Kidney (tissue), 14 donors: ENCODE results near the gene RTKN2. TPM values are rescaled to one million over a fixed set of nuclear protein-coding genes. Genes with fewer than 3 reads are reported as not detected.

Experiments
- DNase-seq, 5 donors: peaks; one replicate each; pipeline ENCODE4 v3.0.0-alpha.2; 2013 to 2020
- FAIRE-seq: peaks from 2 replicates; lab custom pipeline; 2012; peaks lifted over from hg19 to GRCh38; lab: Jason Lieb, UNC
- H3K27ac ChIP-seq, 2 donors: one replicate each; pipeline ENCODE4 v1.7.0; 2013; ENCODE audit warnings: low read depth in 2 of 2, low read length in 2 of 2, inconsistent platforms in 1 of 2
- H3K27me3 ChIP-seq: one replicate; pipeline ENCODE4 v1.7.1; 2013; ENCODE audit warnings: low read length, inconsistent platforms; ENCODE audit not compliant: control insufficient read depth, insufficient read depth
- H3K36me3 ChIP-seq, 3 donors: one replicate each; pipeline versions ENCODE4 v1.7.0 to v1.7.1; 2013; ENCODE audit warnings: low read length in 3 of 3, control low read depth in 1 of 3, inconsistent platforms in 1 of 3; ENCODE audit not compliant: insufficient read depth in 3 of 3, control insufficient read depth in 2 of 3
- H3K4me1 ChIP-seq, 3 donors: one replicate each; pipeline versions ENCODE4 v1.7.0 to v1.7.1; 2013; ENCODE audit warnings: low read length in 3 of 3, inconsistent platforms in 1 of 3, low read depth in 1 of 3; ENCODE audit not compliant: control insufficient read depth in 2 of 3, insufficient read depth in 2 of 3
- H3K4me3 ChIP-seq, 3 donors: one replicate each; pipeline versions ENCODE4 v1.7.0 to v1.8.1; 2013; ENCODE audit warnings: low read length in 3 of 3, control low read depth in 1 of 3, inconsistent platforms in 1 of 3
- H3K9ac ChIP-seq, 3 donors: one replicate each; pipeline versions ENCODE4 v1.7.0 to v1.7.1; 2013; ENCODE audit warnings: low read length in 3 of 3, control low read depth in 1 of 3, inconsistent platforms in 1 of 3
- H3K9me3 ChIP-seq, 3 donors: one replicate each; pipeline versions ENCODE4 v1.7.0 to v1.7.1; 2013; ENCODE audit warnings: low read length in 3 of 3, control low read depth in 1 of 3, inconsistent platforms in 1 of 3; ENCODE audit not compliant: control insufficient read depth in 2 of 3, insufficient read depth in 1 of 3
- CTCF ChIP-seq: IDR thresholded peaks from 3 replicates; pipeline ENCODE4 v1.5.1; 2012; ENCODE audit warnings: mild to moderate bottlenecking, moderate library complexity, borderline replicate concordance; ENCODE audit not compliant: insufficient read depth; ENCODE audit errors: extremely low read depth
- intact Hi-C: fragments of 100-400 bp; cut with DNase I; formaldehyde crosslinking; loops from one replicate; pipeline ENCODE4 v1.11.1; 2022
- polyA plus RNA-seq: library from polyadenylated mRNA; stranded (reverse); fragments of 350-450 nt; fragmentation: Illumina TruSeq; extraction: RNeasy Lipid Tissue Mini Kit (QIAGEN cat#74804); gene quantifications from one replicate; pipeline ENCODE4 v1.2.3, GENCODE V29; 2014; ENCODE audit warnings: low read depth, low replicate concordance; ENCODE audit not compliant: insufficient read depth
- total RNA-seq: library from RNA; stranded (reverse); fragmentation: NEBNext Ultra II Directional; extraction: Animal tissue kit (Norgen Biotek cat#: 25700); gene quantifications from one replicate; pipeline ENCODE4 v1.2.1, GENCODE V29; 2021
- donor health status: control.
- donor health status: control.
- donor health status: control.
- donor health status: control.
- donor health status: control.
- donor health status: DM: yes; HTN: yes; CAD: no.
- donor health status: Normal renal cell carcinoma (clear cell type).

RTKN2 gene
- total and polyA plus RNA-seq, 2 donors from 2014 or later = 0.24 to 1.6 TPM

- H3K27me3 ChIP-seq = no peaks in the 10 kb centered on the region
- H3K9ac ChIP-seq = no peak overlapping the region
- H3K9me3 ChIP-seq = no peaks in the 10 kb centered on the region
- FAIRE-seq (no peak), DNase-seq (no peak)
- no peak for TF ChIP-seq CTCF
- no peaks in the 10 kb centered on the region for H3K4me1 ChIP-seq
- no peak overlapping the region for H3K4me3 ChIP-seq
- no peak overlapping the region for H3K27ac ChIP-seq
- no peaks in the 10 kb centered on the region for H3K36me3 ChIP-seq
- intact Hi-C loops = no loop called here
Measured at GRCh38 chr10:62162261-62162981, 106.2 kb downstream of the RTKN2 start.

- intact Hi-C loops = no loop called here
- H3K9ac ChIP-seq = no peak overlapping the region
- DNase-seq = no peak
Measured at GRCh38 chr10:62159351-62159750, 109.3 kb downstream of the RTKN2 start.

DNA sequence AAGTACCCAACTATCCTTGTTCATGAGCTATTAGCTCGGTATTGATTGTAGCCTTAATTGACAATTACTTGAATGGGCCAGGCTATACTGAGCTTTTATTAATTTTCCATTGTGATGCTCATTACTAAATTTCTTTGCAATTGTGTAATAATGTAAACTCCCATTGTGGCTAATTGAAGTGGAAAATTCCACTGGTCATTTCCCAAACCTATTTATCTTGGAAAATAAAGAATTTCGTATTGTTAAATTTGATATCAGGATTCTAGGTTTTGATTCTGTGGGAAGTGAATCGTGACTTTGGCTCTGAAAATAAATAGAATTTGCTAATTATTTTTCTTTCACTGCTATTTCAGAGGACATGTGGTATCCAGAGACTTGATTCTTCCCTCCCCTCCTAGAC lies 111.0 kb downstream of the RTKN2 start:
- no peak for TF ChIP-seq CTCF
- no peak overlapping the region for H3K9ac ChIP-seq
- H3K4me3 ChIP-seq = no peak overlapping the region
- intact Hi-C loops = no loop called here
- FAIRE-seq (no peak), DNase-seq (no peak)
- no peak overlapping the region for H3K27ac ChIP-seq
- H3K27me3 ChIP-seq = no peaks in the 10 kb centered on the region
- no peaks in the 10 kb centered on the region for H3K9me3 ChIP-seq
- no peaks in the 10 kb centered on the region for H3K36me3 ChIP-seq
- H3K4me1 ChIP-seq = peaks cover 0 to 14% (median 0%) of the 10 kb centered on the region in 3 donors

More at GRCh38 chr10:62159351-62159750, 109.3 kb downstream of the RTKN2 start:
- Histone ChIP-seq H3K9me3 (no peaks in the 10 kb centered on the region), H3K27ac (no peak overlapping the region), H3K36me3 (no peaks in the 10 kb centered on the region), H3K4me3 (no peak overlapping the region), H3K4me1 (peaks cover 0 to 4% (median 0%) of the 10 kb centered on the region in 3 donors), H3K27me3 (no peaks in the 10 kb centered on the region)
- TF ChIP-seq CTCF = no peak
- no peak for FAIRE-seq
